Measurements from ENCODE around the gene AUTS2.

AUTS2 gene

GRCh38 chr7:70696201-70696754 lies 1098.0 kb downstream of the AUTS2 start:
- no peak for DNase-seq (ENCODE audit: low read depth)

DNA sequence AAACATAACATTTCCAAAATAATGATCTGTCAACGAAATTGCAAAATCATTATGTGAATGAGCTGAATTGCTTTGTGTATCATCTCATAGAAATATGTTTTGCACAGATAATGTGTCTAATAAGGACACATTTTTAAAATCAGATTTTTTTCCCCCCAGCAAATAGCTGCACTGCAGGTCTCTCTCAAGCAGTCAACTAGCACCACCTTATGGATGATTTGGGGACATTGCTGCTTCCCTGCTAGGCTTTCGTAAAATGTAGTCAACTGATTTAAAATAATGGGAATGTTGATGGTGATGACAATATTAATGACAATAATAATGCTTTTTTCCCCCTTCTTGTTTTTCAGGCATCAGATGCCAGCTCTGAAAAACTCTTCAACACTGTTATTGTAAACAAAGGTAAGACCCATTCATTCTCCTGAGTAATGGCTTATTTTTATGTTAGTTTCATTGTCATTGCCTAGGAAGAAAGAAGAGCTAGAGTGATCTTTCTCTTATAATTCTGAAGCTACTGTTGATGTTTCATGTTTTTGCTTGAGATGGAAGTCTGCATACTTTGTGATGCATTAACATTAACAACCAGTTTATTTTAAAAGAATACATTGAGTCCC lies 1100.1 kb downstream of the AUTS2 start:
- DNase-seq (ENCODE audit: low read depth), result no peak

GRCh38 chr7:70699271-70699670 lies 1101.0 kb downstream of the AUTS2 start:
- DNase-seq (ENCODE audit: low read depth), result no peak

DNA sequence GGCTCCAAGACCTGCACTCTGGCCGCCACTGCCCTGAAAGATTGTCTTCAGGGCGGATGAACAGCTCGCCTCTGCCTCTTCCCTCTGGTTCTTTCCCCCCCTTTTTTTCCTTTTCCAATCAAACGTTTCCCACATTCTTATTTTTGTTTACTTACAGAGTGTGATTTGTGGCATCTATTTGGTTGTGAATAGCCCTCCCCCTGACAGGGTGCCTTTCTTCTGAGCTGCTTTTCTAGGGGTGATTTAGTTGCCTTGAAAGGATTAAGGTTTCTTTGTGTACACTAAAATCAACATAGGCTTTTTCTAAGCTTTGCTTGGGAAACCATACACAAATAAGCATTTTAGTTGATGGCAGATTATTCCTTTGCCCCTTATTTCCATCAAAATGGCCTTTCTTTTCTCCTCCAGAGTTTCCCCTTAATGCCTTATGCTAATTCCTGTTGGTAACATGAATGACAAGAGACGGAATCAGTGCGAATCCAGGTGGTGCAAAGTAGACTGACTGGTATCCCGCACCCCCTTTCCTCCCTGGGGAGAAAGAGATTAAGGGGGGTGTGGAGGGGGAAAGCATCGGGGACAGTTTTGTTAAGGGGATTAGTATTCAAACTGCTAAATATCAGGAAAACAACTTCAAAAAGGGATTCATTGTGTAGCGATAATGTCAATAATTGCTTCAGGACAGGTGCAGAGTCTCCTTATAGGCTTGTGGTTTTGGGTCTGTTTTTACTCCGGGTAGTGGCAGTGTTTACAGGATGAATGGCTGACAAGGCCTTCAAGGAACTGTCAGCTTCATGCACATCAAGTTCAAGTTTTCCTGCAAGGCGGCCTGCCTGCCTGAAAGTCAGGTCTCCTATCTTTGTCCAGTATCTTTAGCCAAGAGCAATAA lies 1102.0 kb downstream of the AUTS2 start:
- DNase-seq (ENCODE audit: low read depth), result no peak

- DNase-seq (ENCODE audit: low read depth), result no peak
Observed at GRCh38 chr7:70700941-70701425, 1102.7 kb downstream of the AUTS2 start.

DNA sequence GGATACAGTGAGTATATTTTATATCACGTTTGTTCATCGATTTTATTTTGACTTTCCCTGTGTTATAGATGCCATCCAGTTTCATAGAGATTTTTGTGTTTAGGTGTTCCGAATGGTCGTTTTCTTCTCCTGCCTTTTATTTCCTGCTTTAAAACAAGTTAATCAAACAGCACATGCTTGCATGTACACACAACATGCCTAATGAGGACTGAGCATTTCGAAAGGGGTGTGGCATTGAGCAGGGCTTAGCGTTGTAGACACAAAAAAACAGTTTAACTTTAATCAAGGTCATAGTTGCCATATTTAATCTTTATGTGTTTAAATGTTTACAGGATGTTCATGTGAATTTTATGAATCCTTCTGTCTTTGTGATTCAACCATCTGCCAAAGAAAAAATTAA lies 1103.2 kb downstream of the AUTS2 start:
- DNase-seq (ENCODE audit: low read depth), result no peak

GRCh38 chr7:70701991-70702390 lies 1103.7 kb downstream of the AUTS2 start:
- DNase-seq (ENCODE audit: low read depth), result no peak

DNA sequence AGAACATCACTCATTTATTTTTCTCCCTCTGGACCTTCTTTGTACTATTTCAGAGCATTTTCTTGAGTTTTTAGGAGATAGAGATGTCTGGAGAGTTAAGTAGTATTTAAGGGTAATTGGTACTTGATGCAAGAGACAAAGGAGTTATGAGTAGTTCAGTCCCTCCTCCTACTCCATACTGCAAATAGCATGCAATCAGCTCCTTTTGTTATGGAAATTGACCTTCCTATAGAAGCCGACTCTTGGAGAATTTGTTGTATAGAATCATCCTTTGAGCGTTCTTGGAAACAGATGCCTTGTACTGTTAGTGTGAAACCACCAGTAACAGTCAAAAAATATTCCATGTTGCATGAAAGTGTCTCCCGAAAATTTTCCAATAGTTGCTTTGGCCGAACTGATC lies 1105.5 kb downstream of the AUTS2 start:
- DNase-seq (ENCODE audit: low read depth), result no peak

GRCh38 chr7:70704831-70705346 lies 1106.6 kb downstream of the AUTS2 start:
- DNase-seq (ENCODE audit: low read depth), result no peak

DNA sequence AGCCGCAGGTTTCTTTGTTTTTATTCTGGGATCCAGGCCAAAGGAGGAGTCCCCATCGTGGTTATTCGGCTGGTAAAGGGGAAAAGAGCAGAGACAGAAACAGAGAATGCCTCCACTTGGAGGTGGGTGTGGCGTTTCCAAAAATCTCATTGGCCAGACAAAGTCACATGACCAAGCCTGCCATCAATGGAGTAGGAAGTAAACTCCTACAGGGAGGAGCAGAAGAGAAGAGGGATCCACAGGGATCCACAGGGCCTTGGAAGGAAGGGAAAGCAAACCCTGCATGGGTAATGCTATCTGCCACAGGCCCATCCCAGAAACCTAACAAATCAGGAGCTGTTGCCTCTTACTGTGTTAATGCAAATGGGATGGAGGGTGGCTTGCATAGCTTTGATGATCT lies 1107.9 kb downstream of the AUTS2 start:
- no peak for DNase-seq (ENCODE audit: low read depth)

DNA sequence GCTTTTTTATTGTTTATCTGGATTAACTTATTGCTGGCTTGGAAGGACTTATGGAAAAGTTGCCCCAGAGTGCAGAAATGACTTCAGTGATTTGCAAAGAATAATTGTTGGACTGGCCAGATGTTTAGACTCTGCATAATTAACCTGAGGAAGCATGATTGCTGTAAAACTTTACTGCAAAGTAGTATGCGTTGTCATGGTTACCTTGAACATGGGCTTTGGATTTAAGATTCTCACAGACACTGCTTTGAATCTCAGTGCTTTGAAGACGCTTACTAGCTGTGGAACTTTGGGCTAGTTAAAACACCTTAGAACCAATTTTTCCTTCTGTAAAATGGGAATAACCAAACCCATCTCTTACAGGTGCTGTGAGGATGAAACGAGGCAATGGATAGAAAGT lies 1108.4 kb downstream of the AUTS2 start:
- no peak for DNase-seq (ENCODE audit: low read depth)

DNA sequence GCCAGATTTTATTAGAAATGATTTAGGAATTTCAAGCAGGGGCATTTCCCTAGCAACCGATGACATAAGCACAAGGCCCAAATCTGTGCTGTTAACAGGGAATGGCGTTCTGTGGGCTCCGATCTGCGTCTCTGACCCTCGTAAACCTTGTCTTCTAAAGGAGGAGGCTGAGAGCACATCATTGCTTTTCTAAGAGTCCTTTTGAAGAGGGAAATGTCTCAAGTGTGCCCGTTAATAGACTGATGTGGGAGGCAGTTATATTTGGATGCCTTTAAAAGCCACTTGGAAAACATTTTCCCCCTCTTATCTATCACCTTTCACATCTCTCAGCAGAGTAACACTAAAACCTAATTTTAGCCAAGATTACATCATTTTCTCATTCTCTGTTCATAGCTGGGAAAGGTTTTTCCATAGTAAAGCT lies 1109.6 kb downstream of the AUTS2 start:
- no peak for DNase-seq (ENCODE audit: low read depth)

DNA sequence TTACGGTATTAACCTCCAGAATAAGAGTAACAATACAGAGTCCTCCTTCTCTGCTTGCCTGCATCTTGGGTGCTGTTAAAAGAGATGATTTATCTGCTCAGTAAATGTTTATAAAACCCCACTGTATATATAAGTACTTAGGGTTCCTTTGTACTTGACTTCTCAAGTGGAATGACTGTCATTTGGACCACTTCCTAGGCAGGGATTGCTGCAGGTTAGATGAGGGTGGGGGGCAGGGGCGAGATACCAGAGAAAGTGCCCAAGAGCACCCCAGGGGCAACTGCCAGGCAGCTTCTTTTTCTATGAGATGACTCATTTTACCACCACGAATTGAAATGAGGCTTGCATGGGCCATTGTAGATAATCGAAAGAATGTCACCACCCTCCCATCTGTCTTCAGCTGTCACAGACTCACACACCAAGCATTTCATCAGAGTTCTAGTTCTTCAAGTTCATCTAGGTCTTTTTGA lies 1111.8 kb downstream of the AUTS2 start:
- DNase-seq (ENCODE audit: low read depth), result no peak

DNA sequence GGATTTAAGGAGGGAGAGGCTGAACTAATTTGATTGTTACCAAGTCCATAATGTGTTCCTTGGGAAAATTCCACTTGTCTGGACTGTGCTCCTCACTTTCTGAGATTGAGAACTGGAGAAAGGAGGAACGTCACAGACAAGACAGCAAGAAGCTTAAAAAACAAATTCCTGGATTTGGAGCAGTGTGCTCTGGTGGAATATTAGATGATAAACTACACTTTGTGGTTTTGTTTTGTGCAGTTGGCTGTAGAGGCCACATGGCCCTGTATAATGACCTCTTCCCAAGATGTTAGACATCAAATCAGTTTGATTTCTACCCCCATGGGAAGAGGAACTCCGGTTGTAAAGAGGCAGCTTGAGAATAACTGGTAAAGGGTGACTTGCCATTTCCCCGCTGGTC lies 1112.4 kb downstream of the AUTS2 start:
- no peak for DNase-seq (ENCODE audit: low read depth)

- no peak for DNase-seq (ENCODE audit: low read depth)
Observed at GRCh38 chr7:70711452-70711851, 1113.2 kb downstream of the AUTS2 start.

DNA sequence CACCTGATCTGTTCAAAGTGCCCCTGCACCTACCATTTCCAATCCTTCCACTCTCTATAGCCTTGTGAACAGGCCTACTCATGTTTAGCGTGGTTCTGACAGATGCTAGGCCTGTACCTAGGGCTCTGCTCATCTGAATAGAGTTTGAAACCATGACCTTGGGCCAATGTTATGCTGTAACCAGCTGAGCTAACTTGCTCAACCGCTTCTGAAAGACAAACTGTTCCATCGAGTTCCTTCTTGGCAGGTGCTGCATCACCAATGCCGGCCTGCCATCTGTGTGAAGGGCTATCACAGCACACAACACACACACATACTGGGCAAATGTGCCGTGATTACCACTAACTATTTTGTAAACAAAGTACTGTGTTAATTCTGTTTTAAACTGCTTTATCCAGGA lies 1114.7 kb downstream of the AUTS2 start:
- no peak for DNase-seq (ENCODE audit: low read depth)

DNA sequence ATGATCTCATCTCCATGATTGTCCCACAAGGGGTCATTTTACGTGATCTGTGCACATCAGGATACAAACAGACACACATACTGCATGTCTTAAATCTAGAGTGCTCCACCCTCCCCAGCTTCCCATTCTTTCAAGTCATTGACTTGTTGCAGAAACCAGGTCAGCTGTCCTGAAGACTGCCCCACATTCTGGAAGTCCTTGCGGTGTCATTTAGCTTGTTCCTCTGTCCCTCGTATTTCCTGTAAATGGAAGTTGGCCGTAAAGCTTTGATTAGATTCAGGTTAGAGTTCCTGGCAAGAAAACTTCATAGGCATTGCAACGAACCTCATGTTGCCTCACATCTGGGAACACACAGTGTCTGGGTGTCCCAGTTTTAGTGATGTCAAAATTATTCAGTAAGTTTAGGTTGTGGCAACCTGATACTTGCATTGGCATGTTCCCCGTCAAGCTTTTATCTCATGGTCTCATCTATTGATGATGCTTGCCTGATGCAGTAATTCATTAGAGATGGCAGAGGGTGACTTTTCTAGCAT lies 1116.3 kb downstream of the AUTS2 start:
- DNase-seq (ENCODE audit: low read depth), result no peak

GRCh38 chr7:70717553-70718329 lies 1119.5 kb downstream of the AUTS2 start:
- DNase-seq (ENCODE audit: low read depth), result no peak

DNA sequence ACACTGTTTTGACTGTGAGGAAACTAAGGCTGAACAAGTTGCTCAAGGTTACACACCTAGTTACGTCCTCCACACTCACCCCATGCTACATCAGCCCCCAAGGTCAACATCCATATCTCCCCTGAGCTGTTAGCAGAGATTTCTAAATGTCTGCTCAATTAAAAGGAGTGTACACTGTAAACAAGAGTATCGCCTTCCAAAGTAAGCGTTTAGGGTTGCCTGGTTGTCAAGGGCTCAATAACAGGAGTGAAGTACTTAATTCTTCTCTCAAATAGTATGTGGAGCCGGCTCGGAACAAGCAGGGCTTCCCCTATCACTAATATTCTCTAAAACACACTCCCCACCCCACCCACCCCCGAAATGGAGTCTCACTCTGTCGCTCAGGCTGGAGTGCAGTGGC lies 1120.8 kb downstream of the AUTS2 start:
- no peak for DNase-seq (ENCODE audit: low read depth)

DNA sequence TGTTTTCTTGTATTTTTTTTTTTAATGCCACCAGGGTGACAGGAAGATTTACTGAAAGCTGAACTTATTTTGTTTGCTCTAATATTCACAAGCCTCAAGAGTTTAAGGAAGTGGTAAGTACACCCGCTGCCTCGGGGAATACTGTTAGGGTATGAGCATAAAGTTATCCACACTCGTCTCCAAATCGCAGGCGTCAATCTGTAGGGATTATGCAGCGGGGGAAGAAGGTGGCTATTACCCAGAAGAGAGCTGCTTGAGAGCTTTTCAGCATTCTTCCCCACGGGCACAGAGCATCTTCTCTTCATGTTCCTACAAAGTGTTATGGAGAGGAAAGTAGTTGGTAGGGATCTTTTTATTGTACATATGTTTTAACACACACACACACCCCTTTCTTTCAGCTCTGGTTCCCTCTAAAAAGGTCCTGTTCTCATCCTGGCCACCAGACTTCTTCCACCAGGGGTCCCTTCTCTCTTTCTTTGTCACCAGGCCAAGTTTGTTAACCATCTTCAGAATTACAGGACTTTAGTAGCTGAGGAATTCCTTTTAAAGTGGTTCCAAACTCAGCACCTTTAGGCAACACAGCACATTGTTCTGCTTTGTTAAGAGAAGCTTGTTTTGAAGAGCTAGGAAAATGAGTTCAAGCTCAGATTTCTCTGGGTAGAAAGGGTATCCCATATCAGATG lies 1122.1 kb downstream of the AUTS2 start:
- no peak for DNase-seq (ENCODE audit: low read depth)

DNA sequence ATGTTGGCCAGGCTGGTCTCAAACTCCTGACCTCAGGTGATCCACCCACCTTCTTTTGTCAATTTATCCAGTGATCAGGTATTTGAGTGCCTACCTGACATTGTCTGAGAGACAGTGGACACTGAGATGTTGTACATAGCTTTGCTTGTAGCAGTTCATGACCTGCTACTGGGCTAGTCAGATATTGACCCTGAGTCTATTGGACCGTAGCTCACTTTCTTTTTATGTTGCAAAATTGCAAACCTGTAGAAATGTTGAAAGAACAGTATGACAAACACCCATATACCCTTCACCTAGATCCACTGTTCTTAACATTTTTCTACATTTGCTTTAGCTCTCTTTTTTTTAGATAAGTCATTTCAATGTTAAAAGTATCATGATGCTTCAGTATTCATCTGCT lies 1123.2 kb downstream of the AUTS2 start:
- DNase-seq (ENCODE audit: low read depth), result no peak

Measured in stimulated activated CD8-positive, alpha-beta memory T cell treated with anti-CD3 and anti-CD28 coated beads, Interleukin-15, amount 100 ng/mL, for 24 hours (primary cell).